Measurements from ENCODE around the gene APOL5. TPM values are rescaled to one million over a fixed set of nuclear protein-coding genes. Genes with fewer than 3 reads are reported as not detected.

APOL5 gene, protein sequence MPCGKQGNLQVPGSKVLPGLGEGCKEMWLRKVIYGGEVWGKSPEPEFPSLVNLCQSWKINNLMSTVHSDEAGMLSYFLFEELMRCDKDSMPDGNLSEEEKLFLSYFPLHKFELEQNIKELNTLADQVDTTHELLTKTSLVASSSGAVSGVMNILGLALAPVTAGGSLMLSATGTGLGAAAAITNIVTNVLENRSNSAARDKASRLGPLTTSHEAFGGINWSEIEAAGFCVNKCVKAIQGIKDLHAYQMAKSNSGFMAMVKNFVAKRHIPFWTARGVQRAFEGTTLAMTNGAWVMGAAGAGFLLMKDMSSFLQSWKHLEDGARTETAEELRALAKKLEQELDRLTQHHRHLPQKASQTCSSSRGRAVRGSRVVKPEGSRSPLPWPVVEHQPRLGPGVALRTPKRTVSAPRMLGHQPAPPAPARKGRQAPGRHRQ
- total RNA-seq = not detected in 2 replicates

DNA sequence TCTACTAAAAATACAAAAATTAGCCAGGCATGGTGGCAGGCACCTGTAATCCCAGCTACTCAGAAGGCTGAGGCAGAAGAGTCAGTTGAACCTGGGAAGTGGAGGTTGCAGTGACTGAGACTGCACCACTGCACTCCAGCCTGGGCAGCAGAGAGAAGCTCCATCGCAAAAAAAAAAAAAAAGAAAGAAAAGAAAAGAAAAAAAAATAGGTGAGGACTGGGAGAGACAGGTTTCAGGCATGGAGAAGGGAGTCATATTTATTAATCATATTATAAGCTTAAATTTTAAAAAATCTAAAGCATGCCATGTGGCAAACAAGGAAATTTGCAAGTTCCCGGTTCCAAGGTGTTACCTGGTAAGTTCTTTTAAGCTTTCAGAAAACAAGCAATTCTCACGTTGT is at the start of gene APOL5:
Gene APOL5 (plus strand): TSS at position 301 of the 400 bp plus-strand sequence. CDS start 0 bp downstream, at position 301.

Other genes starting within 250 kb of the APOL5 start
- gene RASD2, start 177.0 kb upstream of the APOL5 start, total RNA-seq = not detected in 2 replicates
- not detected in 2 replicates for gene MB, start 100.5 kb upstream of the APOL5 start, total RNA-seq
- gene APOL6, start 69.4 kb upstream of the APOL5 start, total RNA-seq = 1.7 and 2.4 TPM in 2 replicates

Measured in airway epithelial cell (primary cell).